H1 (cell line): ENCODE data around the gene KIF5A. TPM values are rescaled to one million over a fixed set of nuclear protein-coding genes. Genes with fewer than 3 reads are reported as not detected.

ENCODE experiments used
- CTCF ChIA-PET: fragments of 300-600 bp; sonication (Branson Sonifier 250); formaldehyde crosslinking; loops from one replicate; lab custom pipeline; 2021; ENCODE audit not compliant: partially characterized antibody; lab: Charles Lee
- POLR2A ChIA-PET: fragments of 300-600 bp; sonication (Branson Sonifier 250); formaldehyde crosslinking; loops from one replicate; lab custom pipeline; 2021; ENCODE audit warnings: inconsistent platforms; ENCODE audit not compliant: partially characterized antibody; lab: Charles Lee
- DNase-seq, 2 experiments: peaks; one replicate each; pipeline versions ENCODE4 v3.0.0 to v3.0.0-alpha.2; 2010 to 2022; ENCODE audit warnings: low spot score in 2 of 2, low read depth in 1 of 2, mixed read lengths in 1 of 2
- FAIRE-seq: peaks from 2 replicates; lab custom pipeline; 2011; peaks lifted over from hg19 to GRCh38; lab: Jason Lieb, UNC
- H2AFZ ChIP-seq: 2 replicates; pipeline ENCODE4 v1.8.1; 2012; ENCODE audit warnings: low read length, inconsistent platforms
- H2AK5ac ChIP-seq: 2 replicates; pipeline ENCODE4 v1.6.1; 2013; ENCODE audit warnings: low read depth, low read length
- H2BK120ac ChIP-seq: replicated peaks from 2 replicates; pipeline ENCODE3; 2013; ENCODE audit warnings: low read depth, low read length, inconsistent platforms
- H2BK12ac ChIP-seq: 2 replicates; pipeline ENCODE4 v1.6.1; 2013; ENCODE audit warnings: low read depth, low read length
- H2BK15ac ChIP-seq: 2 replicates; pipeline ENCODE4 v1.6.1; 2013; ENCODE audit warnings: low read length
- H2BK20ac ChIP-seq: 2 replicates; pipeline ENCODE4 v1.6.1; 2013; ENCODE audit warnings: low read length
- H2BK5ac ChIP-seq: 2 replicates; pipeline ENCODE4 v1.6.1; 2013; ENCODE audit warnings: low read depth, low read length
- H3K14ac ChIP-seq: 2 replicates; pipeline ENCODE4 v1.6.1; 2013; ENCODE audit warnings: inconsistent platforms; ENCODE audit not compliant: insufficient read length
- H3K18ac ChIP-seq: 2 replicates; pipeline ENCODE4 v1.6.1; 2013; ENCODE audit warnings: low read length; ENCODE audit errors: extremely low read depth
- H3K23ac ChIP-seq: 2 replicates; pipeline ENCODE4 v1.6.1; 2013; ENCODE audit warnings: inconsistent platforms; ENCODE audit not compliant: insufficient read length
- H3K23me2 ChIP-seq: 2 replicates; pipeline ENCODE4 v1.6.1; 2013; ENCODE audit warnings: low read depth, low read length
- H3K27ac ChIP-seq: 2 replicates; pipeline ENCODE4 v1.6.1; 2011; ENCODE audit warnings: low read depth, low read length, inconsistent platforms
- H3K27me3 ChIP-seq, 4 experiments: replicated peaks in 1 of 4; 1 replicate in 1 of 4; 2 replicates in 3 of 4; pipeline versions ENCODE4 v1.6.1 to v1.8.1; 2011 to 2013; ENCODE audit warnings: low read length in 3 of 4, mild to moderate bottlenecking in 3 of 4, inconsistent platforms in 2 of 4, mixed read lengths in 2 of 4, moderate library complexity in 1 of 4; ENCODE audit not compliant: control insufficient read depth in 3 of 4, insufficient read depth in 3 of 4; ENCODE audit errors: extremely low read depth in 1 of 4
- H3K36me3 ChIP-seq, 4 experiments: 2 replicates each; pipeline versions ENCODE4 v1.6.1 to v1.8.1; 2011 to 2013; ENCODE audit warnings: mild to moderate bottlenecking in 4 of 4, low read length in 3 of 4, moderate library complexity in 2 of 4, control low read depth in 1 of 4, inconsistent platforms in 1 of 4; ENCODE audit not compliant: insufficient read depth in 4 of 4, control insufficient read depth in 2 of 4
- H3K4ac ChIP-seq: replicated peaks from 2 replicates; pipeline ENCODE3; 2013; ENCODE audit warnings: low read length, low read depth, mixed read lengths, inconsistent platforms; ENCODE audit not compliant: insufficient read length
- H3K4me1 ChIP-seq, 4 experiments: replicated peaks in 1 of 4; 1 replicate in 1 of 4; 2 replicates in 3 of 4; pipeline versions ENCODE4 v1.6.1 to v1.8.1; 2011 to 2013; ENCODE audit warnings: low read length in 3 of 4, inconsistent platforms in 2 of 4, mixed read lengths in 1 of 4; ENCODE audit not compliant: insufficient read depth in 4 of 4, control insufficient read depth in 3 of 4
- H3K4me2 ChIP-seq, 2 experiments: 2 replicates each; pipeline versions ENCODE4 v1.6.1 to v1.8.1; 2011 to 2013; ENCODE audit warnings: low read depth in 2 of 2, low read length in 2 of 2, control low read depth in 1 of 2, inconsistent platforms in 1 of 2, mild to moderate bottlenecking in 1 of 2; ENCODE audit not compliant: insufficient read depth in 1 of 2
- H3K4me3 ChIP-seq, 4 experiments: fragments of 200-600, 300-600 bp in 1 of 4; sonication (generic), shearing (Covaris generic), sonication (Bioruptor Twin) in 1 of 4; 2 replicates each; pipeline versions ENCODE4 v1.5.1 to v1.8.1; 2011 to 2016; ENCODE audit warnings: low read length in 4 of 4, low read depth in 3 of 4, control low read depth in 2 of 4, inconsistent platforms in 2 of 4, mild to moderate bottlenecking in 2 of 4, mixed read lengths in 1 of 4, moderate library complexity in 1 of 4; ENCODE audit not compliant: insufficient read depth in 2 of 4; ENCODE audit errors: extremely low read depth in 1 of 4
- H3K56ac ChIP-seq: replicated peaks from 2 replicates; pipeline ENCODE3; 2013; ENCODE audit warnings: low read depth, mild to moderate bottlenecking, mixed read lengths, low read length, inconsistent platforms; ENCODE audit not compliant: insufficient read length
- H3K79me1 ChIP-seq: 2 replicates; pipeline ENCODE4 v1.6.1; 2013; ENCODE audit warnings: low read depth, low read length, control low read depth
- H3K79me2 ChIP-seq, 2 experiments: 2 replicates each; pipeline versions ENCODE4 v1.6.1 to v1.8.1; 2012 to 2013; ENCODE audit warnings: low read length in 2 of 2, mild to moderate bottlenecking in 2 of 2, inconsistent platforms in 1 of 2; ENCODE audit not compliant: insufficient read depth in 2 of 2, control insufficient read depth in 1 of 2
- H3K9ac ChIP-seq, 4 experiments: replicated peaks in 1 of 4; 1 replicate in 1 of 4; 2 replicates in 3 of 4; pipeline versions ENCODE4 v1.6.1 to v1.8.1; 2011 to 2013; ENCODE audit warnings: low read depth in 3 of 4, low read length in 3 of 4, control low read depth in 2 of 4, mild to moderate bottlenecking in 2 of 4, moderate library complexity in 2 of 4, inconsistent platforms in 1 of 4; ENCODE audit errors: extremely low read depth in 1 of 4
- H3K9me3 ChIP-seq, 2 experiments: 2 replicates each; pipeline versions ENCODE4 v1.6.1 to v1.8.1; 2012 to 2013; ENCODE audit warnings: mild to moderate bottlenecking in 2 of 2, moderate library complexity in 2 of 2, control low read depth in 1 of 2, inconsistent platforms in 1 of 2, low read depth in 1 of 2, low read length in 1 of 2, mixed read lengths in 1 of 2; ENCODE audit not compliant: insufficient read depth in 2 of 2
- H4K20me1 ChIP-seq, 2 experiments: replicated peaks in 1 of 2; 2 replicates each; pipeline versions ENCODE3 to v1.8.1; 2011 to 2013; ENCODE audit warnings: inconsistent platforms in 2 of 2, low read length in 2 of 2, mild to moderate bottlenecking in 1 of 2; ENCODE audit not compliant: insufficient read depth in 2 of 2, control insufficient read depth in 1 of 2
- H4K5ac ChIP-seq: 2 replicates; pipeline ENCODE4 v1.6.1; 2013; ENCODE audit warnings: low read length, low read depth, mixed read lengths, inconsistent platforms; ENCODE audit not compliant: insufficient read length
- H4K8ac ChIP-seq: 2 replicates; pipeline ENCODE4 v1.8.0; 2013; ENCODE audit warnings: mild to moderate bottlenecking, moderate library complexity, low read length, inconsistent platforms; ENCODE audit not compliant: insufficient read depth; ENCODE audit errors: extremely low read depth
- H4K91ac ChIP-seq: replicated peaks from 2 replicates; pipeline ENCODE3; 2013; ENCODE audit warnings: low read length, mixed read lengths, inconsistent platforms; ENCODE audit not compliant: insufficient read length
- BRCA1 ChIP-seq: IDR thresholded peaks from 2 replicates; pipeline ENCODE4 v1.6.1; 2012; ENCODE audit warnings: low read depth, low read length, improper control_type of control experiment
- CREB1 ChIP-seq: IDR thresholded peaks from 2 replicates; pipeline ENCODE4 v1.6.1; 2012; ENCODE audit warnings: inconsistent platforms
- HDAC2 ChIP-seq, 2 experiments: fragments of 300-600 bp in 1 of 2; sonication (generic) in 1 of 2; IDR thresholded peaks; 2 replicates each; pipeline ENCODE4 v1.6.1; 2011 to 2012; ENCODE audit warnings: low read depth in 2 of 2, low read length in 2 of 2, mild to moderate bottlenecking in 2 of 2, moderate library complexity in 2 of 2, borderline replicate concordance in 1 of 2, inconsistent platforms in 1 of 2
- JUND ChIP-seq: IDR thresholded peaks from 2 replicates; pipeline ENCODE4 v1.6.1; 2011; ENCODE audit warnings: mild to moderate bottlenecking, improper control_type of control experiment, low read length
- NANOG ChIP-seq: IDR thresholded peaks from 2 replicates; pipeline ENCODE4 v1.6.1; 2011; ENCODE audit warnings: low read length, low read depth, mild to moderate bottlenecking, inconsistent platforms; ENCODE audit not compliant: insufficient read depth, poor library complexity, severe bottlenecking
- PHF8 ChIP-seq: fragments of 200-600 bp; sonication (generic); conservative IDR thresholded peaks from 2 replicates; pipeline ENCODE4 v1.7.1; 2012; ENCODE audit warnings: low read depth, mild to moderate bottlenecking, inconsistent platforms, low read length, moderate library complexity
- POU5F1 ChIP-seq: IDR thresholded peaks from 2 replicates; pipeline ENCODE4 v1.6.1; 2011; ENCODE audit warnings: low read depth, mild to moderate bottlenecking, low read length, moderate library complexity
- RFX5 ChIP-seq: IDR thresholded peaks from 2 replicates; pipeline ENCODE4 v1.6.1; 2011; ENCODE audit warnings: low read depth, low read length, improper control_type of control experiment, borderline replicate concordance
- RXRA ChIP-seq: IDR thresholded peaks from 2 replicates; pipeline ENCODE4 v1.6.1; 2011; ENCODE audit warnings: low read depth, mild to moderate bottlenecking, low read length, moderate library complexity; ENCODE audit not compliant: insufficient read depth
- TCF12 ChIP-seq: IDR thresholded peaks from 2 replicates; pipeline ENCODE4 v1.6.1; 2011; ENCODE audit warnings: low read depth, mild to moderate bottlenecking, low read length
- WGBS, 2 experiments: shearing (Covaris generic) in 1 of 2; methylation state at CpG; one replicate each; pipeline versions ENCODE4 v1.1.6 to v1.1.7; 2013 to 2015; ENCODE audit warnings: low lambda C conversion rate in 2 of 2, mixed read lengths in 2 of 2, inconsistent platforms in 1 of 2, low coverage in 1 of 2, missing lambda C conversion rate in 1 of 2; ENCODE audit not compliant: insufficient replicate concordance in 2 of 2, insufficient coverage in 1 of 2, insufficient read length in 1 of 2; ENCODE audit errors: extremely low coverage in 1 of 2, missing lambda C conversion rate in 1 of 2; 5-methylcytosine and 5-hydroxymethylcytosine counted together
- polyA plus RNA-seq, 7 experiments: library from polyadenylated mRNA; depleted of rRNA in 3 of 7; stranded (reverse) in 5 of 7; unstranded in 2 of 7; fragments of >200 nt in 5 of 7; fragments of 200-250 nt in 2 of 7; gene quantifications; 1 replicate in 5 of 7; 2 replicates in 1 of 7; 4 replicates in 1 of 7; pipeline versions ENCODE4 v1.2.1 to v1.2.3, GENCODE V29; 2011 to 2013; ENCODE audit warnings: missing spikeins in 2 of 7, mixed read lengths in 2 of 7
- total RNA-seq: library from RNA; stranded (reverse); fragmentation: NEBNext Ultra II Directional; extraction: Animal tissue kit (Norgen Biotek cat#: 25700); gene quantifications from 2 replicates; pipeline ENCODE4 v1.2.1, GENCODE V29; 2021
- TF ChIP-seq, protein P1 (sequence below): IDR thresholded peaks from 2 replicates; pipeline ENCODE4 v1.6.1; 2012; ENCODE audit warnings: inconsistent platforms

Gene KIF5A
- total and polyA plus RNA-seq, 2 of the 8 experiments (the other 6 are each of a cell fraction or from before 2014, with no cell fraction given) = 10.7 to 21.9 TPM

- Histone ChIP-seq H4K20me1 (peaks cover 0 to 6% of the 10 kb centered on the region in 2 experiments), H2AFZ (no peak within 1 kb of the TSS), H4K91ac (no peak within 1 kb of the TSS), H2AK5ac (no peak within 1 kb of the TSS), H3K23me2 (peaks cover 19% of the 10 kb centered on the region; the same call in 1 of the 2 replicates), H2BK12ac (no peak within 1 kb of the TSS), H3K18ac (peak within 1 kb of the TSS; percentile 60), H2BK20ac (no peak within 1 kb of the TSS), H3K4me3 (peak within 1 kb of the TSS; percentile 50 to 73 (median 56)), H3K9ac (no peak within 1 kb of the TSS; a peak in 1 of 7 replicates), H3K4me1 (peaks cover 8 to 17% (median 12%) of the 10 kb centered on the region in 4 experiments), H2BK120ac (no peak within 1 kb of the TSS), H3K4ac (no peak within 1 kb of the TSS), H2BK15ac (no peak within 1 kb of the TSS; the same call in 1 of the 2 replicates), H4K8ac (no peak within 1 kb of the TSS; the same call in 1 of the 2 replicates), H3K27me3 (peaks cover 4 to 59% (median 47%) of the 10 kb centered on the region in 4 experiments), H3K9me3 (no peaks in the 10 kb centered on the region), H3K23ac (no peak within 1 kb of the TSS), H3K36me3 (peaks cover 0 to 5% (median 3%) of the 10 kb centered on the region in 4 experiments; a peak in 3 of 8 replicates), H3K27ac (no peak within 1 kb of the TSS), H4K5ac (peak within 1 kb of the TSS; percentile 1), H3K14ac (no peak within 1 kb of the TSS), H3K56ac (peak within 1 kb of the TSS; percentile 6), H3K79me1 (no peaks in the 10 kb centered on the region), H3K79me2 (no peaks in the 10 kb centered on the region), H2BK5ac (no peak within 1 kb of the TSS), H3K4me2 (peak within 1 kb of the TSS; percentile 88 to 97)
- POLR2A ChIA-PET = interaction anchor here (0.9 to 6.8 kb wide), 12 partner anchors 9 to 137 kb away, joined by 3 to 45 read pairs (median 6); partner anchors contain the start of genes PIP4K2C and TSPAN31
- WGBS, 2 experiments = 0% methylated on average over 1 of the region's 55 CpGs; no CpG with 5 or more reads in 1 of the 2 experiments
- DNase-seq (peak in 1 of 2 experiments; percentile 83), FAIRE-seq (no peak)
- CTCF ChIA-PET = interaction anchor here (0.6 to 12.5 kb wide), 9 partner anchors 8 to 384 kb away, joined by 3 to 124 read pairs (median 3); partner anchors contain the start of genes B4GALNT1 and CTDSP2
- TF ChIP-seq, protein P1, sequence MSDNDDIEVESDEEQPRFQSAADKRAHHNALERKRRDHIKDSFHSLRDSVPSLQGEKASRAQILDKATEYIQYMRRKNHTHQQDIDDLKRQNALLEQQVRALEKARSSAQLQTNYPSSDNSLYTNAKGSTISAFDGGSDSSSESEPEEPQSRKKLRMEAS = peak; percentile 57
- TF ChIP-seq POU5F1 (no peak), RFX5 (no peak), JUND (no peak), NANOG (no peak), HDAC2 (IDR thresholded peaks at IDR 0.05; ENCODE audit: borderline replicate concordance in 1 of 2, low read depth in 2 of 2, low read length in 2 of 2) (peak in 1 of 2 experiments; percentile 30; a peak in 1 of 4 replicates), BRCA1 (no peak), PHF8 (peak; percentile 50; the same call in 1 of the 2 replicates), RXRA (no peak), TCF12 (no peak), CREB1 (0 out of 2 replicates have a peak, but pooled peaks have one; percentile 24)
Observed at GRCh38 chr12:57611108-57611826, 61.4 kb downstream of the KIF5A start, which contains the start of gene ARHGEF25. Gene ARHGEF25 (plus strand): TSS chr12:57611435. CDS start chr12:57611895, 460 bp downstream.
